HepG2 (cell line): Measurements from ENCODE around the gene CMTM3. TPM values are rescaled to one million over a fixed set of nuclear protein-coding genes. Genes with fewer than 3 reads are reported as not detected.

Source experiments
- AHR ChIP-seq: IDR thresholded peaks from 2 replicates; pipeline ENCODE4 v1.6.1; 2018; ENCODE audit warnings: missing genetic modification reagents, missing compliant biosample characterization
- CBX5 ChIP-seq: sonication (generic); formaldehyde crosslinking; IDR thresholded peaks from 2 replicates; pipeline ENCODE4 v1.4.0; 2020; ENCODE audit warnings: missing genetic modification reagents, borderline replicate concordance
- ESRRA ChIP-seq: sonication (generic); formaldehyde crosslinking; IDR thresholded peaks from 2 replicates; pipeline ENCODE4 v1.5.1; 2020; ENCODE audit warnings: mild to moderate bottlenecking, low read depth, missing genetic modification reagents
- EZH2 ChIP-seq: conservative IDR thresholded peaks from 2 replicates; pipeline ENCODE4 v1.6.1; 2012; ENCODE audit warnings: mild to moderate bottlenecking, low read depth, low read length, moderate library complexity
- FOXP1 ChIP-seq, 2 experiments: fragments of 450-650 bp in 1 of 2; IDR thresholded peaks; 2 replicates each; pipeline ENCODE4 v1.6.1; 2017 to 2018; ENCODE audit warnings: antibody characterized with exemption in 1 of 2
- GFI1 ChIP-seq: sonication (generic); formaldehyde crosslinking; IDR thresholded peaks from 2 replicates; pipeline ENCODE4 v1.5.0; 2020; ENCODE audit warnings: missing genetic modification reagents, mild to moderate bottlenecking, borderline replicate concordance
- JUN ChIP-seq: sonication (generic); formaldehyde crosslinking; IDR thresholded peaks from 2 replicates; pipeline ENCODE4 v1.4.0; 2020; ENCODE audit warnings: mild to moderate bottlenecking, missing genetic modification reagents
- MIER2 ChIP-seq: IDR thresholded peaks from 2 replicates; pipeline ENCODE4 v1.6.1; 2016; ENCODE audit warnings: missing biosample characterization, missing genetic modification reagents
- SNAPC4 ChIP-seq: sonication (generic); formaldehyde crosslinking; IDR thresholded peaks from 2 replicates; pipeline ENCODE4 v1.4.0; 2020; ENCODE audit warnings: mild to moderate bottlenecking, missing genetic modification reagents
- SP5 ChIP-seq: IDR thresholded peaks from 2 replicates; pipeline ENCODE4 v1.6.1; 2016; ENCODE audit warnings: low read depth, borderline replicate concordance
- TEF ChIP-seq: sonication (generic); formaldehyde crosslinking; IDR thresholded peaks from 2 replicates; pipeline ENCODE4 v1.5.0; 2020; ENCODE audit warnings: missing genetic modification reagents
- TERF1 ChIP-seq: sonication (generic); formaldehyde crosslinking; IDR thresholded peaks from 2 replicates; pipeline ENCODE4 v1.8.0; 2022; ENCODE audit warnings: mild to moderate bottlenecking, missing genetic modification reagents, moderate library complexity
- ZBTB44 ChIP-seq: sonication (generic); formaldehyde crosslinking; IDR thresholded peaks from 2 replicates; pipeline ENCODE4 v1.4.0; 2020; ENCODE audit warnings: missing genetic modification reagents
- ZNF383 ChIP-seq: sonication (generic); formaldehyde crosslinking; IDR thresholded peaks from 2 replicates; pipeline ENCODE4 v1.4.0; 2020; ENCODE audit warnings: missing genetic modification reagents, mild to moderate bottlenecking, borderline replicate concordance
- ZNF432 ChIP-seq: sonication (generic); formaldehyde crosslinking; IDR thresholded peaks from 2 replicates; pipeline ENCODE4 v1.5.0; 2020; ENCODE audit warnings: missing genetic modification reagents, mild to moderate bottlenecking, borderline replicate concordance
- ZNF784 ChIP-seq: sonication (generic); formaldehyde crosslinking; IDR thresholded peaks from 2 replicates; pipeline ENCODE4 v1.5.1; 2020; ENCODE audit warnings: missing genetic modification reagents, mild to moderate bottlenecking, borderline replicate concordance
- ZNF816 ChIP-seq: sonication (generic); formaldehyde crosslinking; IDR thresholded peaks from 2 replicates; pipeline ENCODE4 v1.8.0; 2022; ENCODE audit warnings: missing genetic modification reagents, mild to moderate bottlenecking, borderline replicate concordance
- polyA plus RNA-seq, 8 experiments: library from polyadenylated mRNA; depleted of rRNA in 3 of 8; stranded (reverse) in 7 of 8; unstranded in 1 of 8; fragments of >200 nt; fragmentation: Illumina TruSeq in 4 of 8; extraction: Trizol in 4 of 8; gene quantifications; 2 replicates each; pipeline versions ENCODE4 v1.2.1 to v1.2.3, GENCODE V29; 2011 to 2016; ENCODE audit warnings: low read depth in 4 of 8, missing spikeins in 1 of 8, mixed read lengths in 1 of 8; ENCODE audit not compliant: insufficient read depth in 1 of 8
- total RNA-seq, 5 experiments: library from RNA; depleted of rRNA; stranded (reverse); fragments of >200 nt; fragmentation: Illumina TruSeq; extraction: Trizol; gene quantifications; 2 replicates each; pipeline ENCODE4 v1.2.3, GENCODE V29; 2016; ENCODE audit warnings: low read depth in 1 of 5

CMTM3 gene
- total and polyA plus RNA-seq, 2 of the 13 experiments (the other 11 are each of a cell fraction or from before 2014, with no cell fraction given), result 29.2 to 48.7 TPM

GRCh38 chr16:66603537-66604375 is 748 bp upstream of the CMTM3 start (continued):
- TF ChIP-seq EZH2 (no peak), ESRRA (CRISPR knock-in tag) (no peak; the same call in 1 of the 2 replicates), ZNF432 (CRISPR knock-in tag) (no peak), SNAPC4 (0 out of 2 replicates have a peak, but pooled peaks have one; percentile 33), JUN (CRISPR knock-in tag) (no peak), TERF1 (no peak), MIER2 (CRISPR knock-in tag) (no peak), ZNF816 (CRISPR knock-in tag) (no peak), CBX5 (CRISPR knock-in tag) (no peak), SP5 (CRISPR knock-in tag) (peak; percentile 41; the same call in 1 of the 2 replicates), AHR (CRISPR knock-in tag) (peak; percentile 45; the same call in 1 of the 2 replicates), GFI1 (no peak), ZNF784 (CRISPR knock-in tag) (peak; percentile 75; the same call in 1 of the 2 replicates), ZNF383 (CRISPR knock-in tag) (no peak), FOXP1 (IDR thresholded peaks at IDR 0.05) (no peak), FOXP1 (CRISPR knock-in tag; IDR thresholded peaks at IDR 0.05) (peak; percentile 28; the same call in 1 of the 2 replicates), ZBTB44 (CRISPR knock-in tag) (no peak), TEF (no peak)
